MCF 10A (cell line): ENCODE data around the gene HPCAL1. TPM values are rescaled to one million over a fixed set of nuclear protein-coding genes. Genes with fewer than 3 reads are reported as not detected.
A peak's percentile ranks its signal among the peaks of the same experiment; 100 is the strongest.

ENCODE experiments used
- BruUV-seq: library from RNA; stranded (reverse); fragments of 400-500 nt; replicated peaks from 2 replicates; lab custom pipeline; 2021; lab: Mats Ljungman, UMichigan
- CTCF ChIA-PET: fragments of 300-600 bp; sonication (Branson Sonifier 250); formaldehyde crosslinking; extraction: SDS; loops from one replicate; lab custom pipeline; 2021; ENCODE audit warnings: antibody characterized with exemption, inconsistent platforms; lab: Yijun Ruan, JAX
- POLR2A ChIA-PET: fragments of 300-600, 350-650 bp; sonication (Branson Sonifier 250); formaldehyde crosslinking; extraction: SDS; loops from one replicate; lab custom pipeline; 2020; ENCODE audit warnings: antibody characterized with exemption, inconsistent platforms; lab: Yijun Ruan, JAX
- DNase-seq: peaks from one replicate; pipeline ENCODE4 v3.0.0-alpha.2; 2018; ENCODE audit not compliant: unreplicated experiment
- H3K27ac Mint-ChIP-seq: one replicate; pipeline ENCODE4 v1.8.0; 2022; ENCODE audit warnings: mild to moderate bottlenecking, low read depth, mixed read lengths; ENCODE audit not compliant: unreplicated experiment
- H3K27me3 Mint-ChIP-seq: one replicate; pipeline ENCODE4 v1.8.0; 2022; ENCODE audit warnings: mixed read lengths; ENCODE audit not compliant: insufficient read depth, unreplicated experiment
- H3K36me3 Mint-ChIP-seq: one replicate; pipeline ENCODE4 v1.8.0; 2022; ENCODE audit warnings: mild to moderate bottlenecking, moderate library complexity, mixed read lengths; ENCODE audit not compliant: insufficient read depth, unreplicated experiment
- H3K4me1 Mint-ChIP-seq: one replicate; pipeline ENCODE4 v1.8.0; 2022; ENCODE audit warnings: mixed read lengths; ENCODE audit not compliant: insufficient read depth, unreplicated experiment
- H3K4me3 Mint-ChIP-seq: one replicate; pipeline ENCODE4 v1.8.0; 2022; ENCODE audit warnings: mild to moderate bottlenecking, moderate library complexity, mixed read lengths; ENCODE audit not compliant: unreplicated experiment
- H3K9me3 Mint-ChIP-seq: one replicate; pipeline ENCODE4 v1.8.0; 2022; ENCODE audit warnings: mixed read lengths; ENCODE audit not compliant: unreplicated experiment
- CTCF ChIP-seq: fragments of 200-600 bp; IDR thresholded peaks from one replicate; pipeline ENCODE4 v1.8.0; 2022; ENCODE audit warnings: antibody characterized with exemption, mild to moderate bottlenecking; ENCODE audit not compliant: unreplicated experiment
- intact Hi-C: fragments of 100-400 bp; cut with micrococcal nuclease; formaldehyde crosslinking; loops from 2 replicates; pipeline ENCODE4 v1.14.1; 2022
- total RNA-seq: library from RNA; stranded (reverse); gene quantifications from 2 replicates; pipeline ENCODE4 v1.2.3, GENCODE V29; 2022

The HPCAL1 gene
- total RNA-seq, 1 experiment from 2014 or later = 144 TPM

DNA sequence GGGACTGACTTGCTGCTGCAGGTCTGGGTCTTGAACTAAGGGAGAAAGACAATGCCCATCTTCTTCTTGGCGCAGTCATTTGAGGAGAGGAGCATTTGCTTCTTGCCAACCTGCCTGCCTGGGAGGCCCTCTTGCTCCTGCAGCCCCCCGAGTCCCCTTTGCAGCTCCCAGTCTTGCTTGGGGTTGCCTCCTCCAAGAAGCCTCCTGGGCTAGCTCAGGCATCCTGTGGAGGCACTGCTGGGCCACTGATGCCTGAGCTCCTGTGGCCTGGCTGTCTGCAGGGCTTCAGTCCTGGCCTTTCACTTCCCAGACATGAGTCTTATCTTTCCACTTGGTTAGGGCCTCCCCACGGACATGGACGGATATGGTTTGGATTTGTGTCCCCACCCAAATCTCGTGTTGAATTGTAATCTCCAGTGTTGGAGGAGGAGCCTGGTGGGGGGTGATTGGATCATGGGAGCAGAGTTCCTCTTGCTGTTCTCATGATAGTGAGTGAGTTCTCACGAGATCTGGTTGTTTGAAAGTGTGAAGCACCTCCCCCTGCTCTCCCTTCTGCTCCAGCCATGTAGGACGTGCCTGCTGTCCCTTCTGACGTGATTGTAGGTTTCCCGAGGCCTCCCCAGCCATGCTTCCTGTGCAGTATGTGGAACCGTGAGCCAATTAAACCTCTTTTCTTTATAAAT, 17.3 kb downstream of the HPCAL1 start:
- no peak for DNase-seq
- no peaks in the 10 kb centered on the region for H3K27me3 Mint-ChIP-seq
- no TSS peak for BruUV-seq
- intact Hi-C loops = no loop called here
- no peak overlapping the region for H3K4me3 Mint-ChIP-seq
- ChIA-PET POLR2A (no interaction called here), CTCF (interaction anchor here (0.6 to 1.2 kb wide), 2 partner anchors 11 to 1026 kb away, joined by 3 to 4 read pairs; no protein-coding TSS in a partner anchor)
- H3K9me3 Mint-ChIP-seq = no peaks in the 10 kb centered on the region
- peaks cover 15% of the 10 kb centered on the region for H3K36me3 Mint-ChIP-seq
- no peak for TF ChIP-seq CTCF
- H3K4me1 Mint-ChIP-seq = peaks cover 5% of the 10 kb centered on the region
- H3K27ac Mint-ChIP-seq = peak overlapping the region; percentile 9

GRCh38 chr2:10320575-10320931, 17.8 kb downstream of the HPCAL1 start:
- POLR2A ChIA-PET = no interaction called here
- no TSS peak for BruUV-seq
- no peak for DNase-seq
- no peak for TF ChIP-seq CTCF
- CTCF ChIA-PET = no interaction called here
- Mint-ChIP-seq H3K9me3 (no peaks in the 10 kb centered on the region), H3K36me3 (peaks cover 15% of the 10 kb centered on the region), H3K27ac (peak overlapping the region; percentile 9), H3K4me3 (no peak overlapping the region), H3K4me1 (peaks cover 5% of the 10 kb centered on the region), H3K27me3 (no peaks in the 10 kb centered on the region)
- intact Hi-C loops = no loop called here

GRCh38 chr2:10320933-10321332, 18.2 kb downstream of the HPCAL1 start:
- H3K36me3 Mint-ChIP-seq = peaks cover 15% of the 10 kb centered on the region
- BruUV-seq = no TSS peak
- intact Hi-C loops = no loop called here
- no peaks in the 10 kb centered on the region for H3K27me3 Mint-ChIP-seq
- DNase-seq = no peak
- POLR2A ChIA-PET = no interaction called here
- H3K27ac Mint-ChIP-seq = no peak overlapping the region
- H3K4me3 Mint-ChIP-seq = no peak overlapping the region
- H3K9me3 Mint-ChIP-seq = no peaks in the 10 kb centered on the region
- CTCF ChIA-PET = no interaction called here
- TF ChIP-seq CTCF = no peak
- H3K4me1 Mint-ChIP-seq = peaks cover 5% of the 10 kb centered on the region

GRCh38 chr2:10321622-10322021, 18.9 kb downstream of the HPCAL1 start:
- Mint-ChIP-seq H3K4me1 (peaks cover 11% of the 10 kb centered on the region), H3K36me3 (peaks cover 15% of the 10 kb centered on the region), H3K27ac (no peak overlapping the region), H3K4me3 (no peak overlapping the region), H3K9me3 (no peaks in the 10 kb centered on the region), H3K27me3 (no peaks in the 10 kb centered on the region)
- no peak for TF ChIP-seq CTCF
- CTCF ChIA-PET = interaction anchor here (1.2 kb wide), 1 partner anchor 87 kb away, joined by 3 read pairs; no protein-coding TSS in a partner anchor
- DNase-seq = no peak
- BruUV-seq = no TSS peak
- intact Hi-C loops = no loop called here
- POLR2A ChIA-PET = interaction anchor here (0.7 kb wide), 1 partner anchor 101 kb away, joined by 4 read pairs; no protein-coding TSS in a partner anchor
